Astrocyte of the spinal cord (primary cell): ENCODE data around the gene OR10R2.

Experiments used
- DNase-seq: peaks from one replicate; pipeline ENCODE4 v3.0.0; 2011; ENCODE audit warnings: low read depth, low spot score
- H3K4me3 ChIP-seq: 2 replicates; pipeline ENCODE4 v1.5.1; 2011; ENCODE audit warnings: low read depth, mild to moderate bottlenecking, low read length, moderate library complexity
- in situ Hi-C: cut with HindIII; loops from 2 replicates; pipeline ENCODE4 v1.10.0; 2017; ENCODE audit warnings: low sequenced_read_pairs
- TF ChIP-seq, protein P1 (sequence below): IDR thresholded peaks from 2 replicates; pipeline ENCODE4 v1.5.1; 2012; ENCODE audit warnings: low read depth, mild to moderate bottlenecking, low read length, inconsistent platforms

OR10R2 gene

GRCh38 chr1:158457246-158457645 lies 14.8 kb upstream of the OR10R2 start:
- no peak for DNase-seq
- in situ Hi-C loops, result no loop called here
- TF ChIP-seq, protein P1, sequence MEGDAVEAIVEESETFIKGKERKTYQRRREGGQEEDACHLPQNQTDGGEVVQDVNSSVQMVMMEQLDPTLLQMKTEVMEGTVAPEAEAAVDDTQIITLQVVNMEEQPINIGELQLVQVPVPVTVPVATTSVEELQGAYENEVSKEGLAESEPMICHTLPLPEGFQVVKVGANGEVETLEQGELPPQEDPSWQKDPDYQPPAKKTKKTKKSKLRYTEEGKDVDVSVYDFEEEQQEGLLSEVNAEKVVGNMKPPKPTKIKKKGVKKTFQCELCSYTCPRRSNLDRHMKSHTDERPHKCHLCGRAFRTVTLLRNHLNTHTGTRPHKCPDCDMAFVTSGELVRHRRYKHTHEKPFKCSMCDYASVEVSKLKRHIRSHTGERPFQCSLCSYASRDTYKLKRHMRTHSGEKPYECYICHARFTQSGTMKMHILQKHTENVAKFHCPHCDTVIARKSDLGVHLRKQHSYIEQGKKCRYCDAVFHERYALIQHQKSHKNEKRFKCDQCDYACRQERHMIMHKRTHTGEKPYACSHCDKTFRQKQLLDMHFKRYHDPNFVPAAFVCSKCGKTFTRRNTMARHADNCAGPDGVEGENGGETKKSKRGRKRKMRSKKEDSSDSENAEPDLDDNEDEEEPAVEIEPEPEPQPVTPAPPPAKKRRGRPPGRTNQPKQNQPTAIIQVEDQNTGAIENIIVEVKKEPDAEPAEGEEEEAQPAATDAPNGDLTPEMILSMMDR, result no peak
- H3K4me3 ChIP-seq, result no peak overlapping the region

DNA sequence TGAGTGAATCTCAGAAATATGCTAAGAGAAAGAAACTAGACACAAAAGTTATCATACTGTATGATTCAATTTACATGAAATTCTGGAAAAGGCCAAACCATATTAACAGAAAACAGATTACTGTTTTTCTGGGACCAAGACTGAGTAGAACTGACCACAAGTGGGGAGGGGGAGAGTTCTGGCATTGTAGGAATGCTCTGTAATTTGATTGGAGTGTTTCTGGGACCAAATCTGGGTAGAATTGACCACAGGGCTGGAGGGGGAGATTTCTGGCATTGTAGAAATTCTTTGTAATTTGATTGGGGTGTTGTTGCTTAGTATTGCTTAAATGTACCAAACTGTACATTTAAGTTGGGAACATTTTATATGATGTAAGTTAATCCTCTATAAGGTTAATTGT lies 13.8 kb upstream of the OR10R2 start:
- no peak for DNase-seq
- in situ Hi-C loops, result no loop called here
- H3K4me3 ChIP-seq, result no peak overlapping the region
- TF ChIP-seq, protein P1, result no peak

DNA sequence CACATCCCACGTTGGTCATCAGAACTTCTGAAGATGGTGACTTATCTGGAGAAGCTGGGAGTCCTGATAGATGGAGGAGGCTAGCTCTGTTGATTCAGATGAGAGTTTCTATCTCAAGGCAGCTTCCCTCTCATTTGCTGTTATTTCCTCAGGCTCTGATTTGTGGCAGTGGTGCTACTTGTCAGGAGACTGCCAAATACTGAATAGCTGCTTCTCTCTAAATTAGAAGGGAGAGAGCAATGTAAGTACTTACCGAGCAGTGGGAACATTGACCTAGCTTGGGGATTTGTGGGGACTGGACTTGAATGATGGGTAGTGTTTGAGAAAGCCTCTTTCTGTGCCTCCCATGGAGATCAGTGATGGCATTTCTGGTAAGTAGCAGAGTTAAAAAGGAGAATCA lies 10.5 kb upstream of the OR10R2 start, which contains the start of gene OR10K1:
Gene OR10K1, plus strand, starts transcription at position 301 of the 400 bp plus-strand sequence. CDS start 3,728 bp downstream, outside the sequence.
- DNase-seq, result no peak
- TF ChIP-seq, protein P1, result no peak
- no peak within 1 kb of the TSS for H3K4me3 ChIP-seq
- in situ Hi-C loops, result no loop called here

GRCh38 chr1:158485455-158485854 lies 13.4 kb downstream of the OR10R2 start:
- H3K4me3 ChIP-seq, result no peak overlapping the region
- TF ChIP-seq, protein P1, result no peak
- DNase-seq, result no peak
- in situ Hi-C loops, result no loop called here

DNA sequence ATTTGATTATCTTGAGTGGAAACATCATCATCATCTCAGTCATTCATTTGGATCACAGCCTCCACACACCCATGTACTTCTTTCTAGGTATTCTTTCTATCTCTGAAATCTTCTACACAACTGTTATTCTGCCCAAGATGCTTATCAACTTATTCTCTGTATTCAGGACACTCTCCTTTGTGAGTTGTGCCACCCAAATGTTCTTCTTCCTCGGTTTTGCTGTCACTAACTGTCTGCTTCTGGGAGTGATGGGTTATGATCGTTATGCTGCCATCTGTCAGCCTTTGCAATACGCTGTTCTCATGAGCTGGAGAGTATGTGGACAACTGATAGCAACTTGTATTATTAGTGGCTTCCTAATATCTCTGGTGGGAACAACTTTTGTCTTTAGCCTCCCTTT lies 19.3 kb downstream of the OR10R2 start:
- no peak for DNase-seq
- H3K4me3 ChIP-seq, result no peak overlapping the region
- TF ChIP-seq, protein P1, result no peak
- in situ Hi-C loops, result no loop called here

GRCh38 chr1:158493054-158493453 lies 21.0 kb downstream of the OR10R2 start:
- DNase-seq, result no peak
- in situ Hi-C loops, result no loop called here
- TF ChIP-seq, protein P1, result no peak
- no peak overlapping the region for H3K4me3 ChIP-seq

- TF ChIP-seq, protein P1, result no peak
- H3K4me3 ChIP-seq, result no peak overlapping the region
- DNase-seq, result no peak
- in situ Hi-C loops, result no loop called here
These were observed 22.8 kb downstream of the OR10R2 start for GRCh38 chr1:158494796-158495195.
